GM19023 (cell line): Measurements from ENCODE around the gene DNAH6.
A peak's percentile ranks its signal among the peaks of the same experiment; 100 is the strongest.

Experiments used
- ATAC-seq: cut with Tn5 transposase; IDR thresholded peaks from one replicate; pipeline ENCODE4 v1.9.1; 2021; ENCODE audit warnings: mild to moderate bottlenecking, moderate library complexity; ENCODE audit not compliant: unreplicated experiment

DNAH6 gene

DNA sequence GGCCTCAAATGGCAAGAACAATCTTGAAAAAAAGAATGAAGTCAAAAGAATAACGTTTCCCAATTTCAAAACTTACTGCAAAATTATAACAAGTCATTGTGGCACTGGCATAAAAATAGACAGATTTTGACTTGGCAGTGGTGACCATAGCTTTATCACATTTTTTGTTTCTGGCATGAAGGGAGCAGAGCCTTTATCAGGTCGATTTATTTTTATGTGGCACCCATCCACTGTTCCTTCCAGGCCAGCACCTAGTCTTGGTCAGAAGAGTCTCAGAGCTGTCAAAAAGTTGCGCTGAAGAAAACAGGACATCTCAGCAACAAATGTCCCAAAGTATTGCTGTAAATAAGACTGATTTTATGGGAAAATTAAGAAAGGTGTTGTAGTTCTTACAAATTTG lies 272.2 kb downstream of the DNAH6 start:
- ATAC-seq = no peak

GRCh38 chr2:84792856-84793522 lies 276.7 kb downstream of the DNAH6 start:
- ATAC-seq = no peak

DNA sequence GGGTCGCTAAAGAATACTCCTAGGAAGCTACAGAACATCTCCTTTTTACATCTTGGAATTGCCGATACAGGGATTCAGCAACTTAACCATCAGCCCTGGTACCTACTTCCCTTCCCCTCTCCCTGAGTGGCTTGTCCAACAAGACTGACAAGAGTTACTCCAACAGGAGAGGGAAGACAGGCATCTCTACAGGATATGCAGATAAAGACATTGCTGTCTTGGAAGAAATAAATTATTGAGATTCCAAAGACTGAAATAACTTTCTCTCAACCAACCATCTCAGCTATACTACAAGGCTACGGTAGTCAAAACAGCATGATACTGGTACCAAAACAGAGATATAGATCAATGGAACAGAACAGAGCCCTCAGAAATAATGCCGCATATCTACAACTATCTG lies 277.3 kb downstream of the DNAH6 start:
- ATAC-seq = no peak

GRCh38 chr2:84796798-84797197 lies 280.5 kb downstream of the DNAH6 start:
- no peak for ATAC-seq

GRCh38 chr2:84797271-84797670 lies 281.0 kb downstream of the DNAH6 start:
- ATAC-seq = no peak

DNA sequence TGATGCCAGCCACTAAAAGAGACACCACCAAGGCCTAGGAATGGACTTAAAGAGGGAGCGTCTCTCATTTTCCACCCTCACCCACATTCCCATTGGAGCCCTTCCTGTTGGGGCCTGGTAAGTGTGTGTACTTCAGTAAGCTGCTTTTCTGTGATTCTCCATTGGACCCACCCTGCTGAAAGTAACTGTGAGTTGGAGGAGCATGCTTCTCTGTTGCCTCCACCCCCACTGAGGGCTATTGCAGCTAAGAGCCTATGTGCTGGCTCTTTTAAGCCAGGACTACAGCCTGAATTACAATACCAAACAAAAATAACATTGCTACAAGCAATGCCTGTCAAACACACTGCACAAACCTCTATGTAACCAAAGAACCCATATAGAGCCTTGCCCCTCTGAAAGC lies 283.5 kb downstream of the DNAH6 start:
- ATAC-seq = peak; percentile 16

DNA sequence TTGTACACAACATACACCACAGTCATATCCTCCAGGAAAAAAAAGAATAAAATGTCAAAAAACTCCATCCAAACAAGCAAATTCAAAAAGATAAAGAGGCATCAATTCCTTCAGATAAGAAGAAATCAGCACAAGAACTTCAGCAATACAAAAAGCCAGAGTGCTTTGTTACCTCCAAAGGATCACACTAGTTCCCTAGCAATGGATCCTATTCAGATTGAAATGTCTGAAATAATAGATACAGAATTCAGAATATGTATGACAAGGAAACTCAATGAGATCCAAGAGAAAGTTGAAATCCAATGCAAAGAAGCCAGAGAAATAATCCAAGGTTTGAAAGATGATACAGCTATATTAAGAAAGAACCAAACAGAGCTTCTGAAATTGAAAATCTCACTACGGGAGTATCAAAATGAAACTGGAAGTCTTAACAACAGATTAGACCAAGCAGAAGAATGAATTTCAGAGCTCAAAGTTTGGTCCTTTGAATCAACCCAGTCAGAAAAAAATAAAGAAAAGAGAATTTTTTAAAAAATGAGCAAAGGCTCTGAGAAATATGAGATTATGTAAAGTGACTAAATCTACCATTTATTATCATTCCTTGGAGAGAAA lies 284.0 kb downstream of the DNAH6 start:
- peak; percentile 66 for ATAC-seq

DNA sequence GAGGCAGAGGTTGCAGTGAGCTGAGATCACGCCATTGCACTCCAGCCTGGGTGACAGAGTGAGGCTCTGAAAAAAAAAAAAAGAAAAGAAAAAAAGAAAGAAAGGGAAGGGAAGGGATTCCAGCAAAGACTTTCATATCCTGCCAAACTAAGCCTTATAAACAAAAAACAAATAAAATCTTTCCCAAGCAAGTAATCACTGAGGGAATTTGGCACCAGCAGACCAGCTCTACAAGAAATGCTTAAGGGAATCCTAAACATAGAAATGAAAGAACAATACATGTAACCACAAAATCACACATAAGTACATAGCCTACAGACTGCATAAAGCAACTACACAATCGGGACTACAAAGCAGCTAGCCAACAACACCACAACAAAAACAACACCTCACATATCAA lies 285.5 kb downstream of the DNAH6 start:
- no peak for ATAC-seq

DNA sequence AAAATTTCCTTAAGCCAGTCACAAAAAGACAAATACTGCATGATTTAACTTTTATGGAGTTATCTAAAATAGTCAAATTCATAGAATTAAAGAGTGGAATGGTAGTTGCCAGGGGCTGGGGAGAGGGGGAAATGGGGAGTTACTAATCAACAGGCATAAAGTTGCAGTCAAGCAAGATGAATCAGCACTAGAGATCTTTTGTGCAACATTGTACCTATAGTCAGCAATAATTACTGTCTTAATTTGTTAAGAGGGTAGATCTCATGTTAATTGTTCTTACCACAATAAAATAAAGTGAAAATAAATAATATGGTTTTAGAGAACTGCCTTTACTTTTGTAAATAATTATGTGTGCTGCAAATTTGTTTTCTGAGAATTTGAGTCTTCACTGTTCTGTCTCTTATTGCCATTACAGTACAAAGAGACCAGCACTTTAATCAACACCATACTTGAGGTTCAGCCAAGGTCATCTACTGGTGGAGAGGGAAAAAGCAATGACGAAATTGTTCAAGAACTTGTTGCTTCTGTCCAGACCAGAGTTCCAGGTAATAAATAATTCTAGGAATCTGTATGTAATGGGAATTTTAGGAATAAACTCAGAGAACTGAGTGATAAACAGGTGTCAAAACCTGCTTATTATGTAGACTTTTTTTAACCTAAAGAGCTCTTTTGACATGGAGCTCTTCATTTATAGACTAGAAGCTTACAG lies 289.1 kb downstream of the DNAH6 start:
- no peak for ATAC-seq

GRCh38 chr2:84807063-84807485 lies 290.8 kb downstream of the DNAH6 start:
- ATAC-seq = no peak

GRCh38 chr2:84808279-84808678 lies 292.0 kb downstream of the DNAH6 start:
- ATAC-seq = no peak

- no peak for ATAC-seq
Observed at GRCh38 chr2:84811839-84812431, 295.6 kb downstream of the DNAH6 start.

DNA sequence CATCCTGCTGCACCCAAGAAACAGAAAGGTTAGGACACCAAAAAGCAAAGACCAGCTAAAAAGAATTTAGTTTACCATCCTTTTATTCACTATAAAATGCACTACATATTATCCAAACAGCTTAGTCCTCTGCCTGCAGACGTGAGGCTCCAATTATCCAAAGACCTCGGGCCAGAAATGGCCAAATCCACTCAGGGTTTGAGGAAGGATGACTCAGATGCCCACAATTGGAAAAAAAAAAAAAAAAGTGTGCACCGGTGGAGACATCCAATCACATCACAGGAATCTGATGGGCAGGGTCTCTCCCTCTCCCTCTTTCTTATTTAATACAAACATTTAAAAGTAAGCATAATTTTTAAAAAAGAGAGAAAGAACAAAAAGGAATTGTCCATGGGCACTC lies 298.8 kb downstream of the DNAH6 start:
- no peak for ATAC-seq

DNA sequence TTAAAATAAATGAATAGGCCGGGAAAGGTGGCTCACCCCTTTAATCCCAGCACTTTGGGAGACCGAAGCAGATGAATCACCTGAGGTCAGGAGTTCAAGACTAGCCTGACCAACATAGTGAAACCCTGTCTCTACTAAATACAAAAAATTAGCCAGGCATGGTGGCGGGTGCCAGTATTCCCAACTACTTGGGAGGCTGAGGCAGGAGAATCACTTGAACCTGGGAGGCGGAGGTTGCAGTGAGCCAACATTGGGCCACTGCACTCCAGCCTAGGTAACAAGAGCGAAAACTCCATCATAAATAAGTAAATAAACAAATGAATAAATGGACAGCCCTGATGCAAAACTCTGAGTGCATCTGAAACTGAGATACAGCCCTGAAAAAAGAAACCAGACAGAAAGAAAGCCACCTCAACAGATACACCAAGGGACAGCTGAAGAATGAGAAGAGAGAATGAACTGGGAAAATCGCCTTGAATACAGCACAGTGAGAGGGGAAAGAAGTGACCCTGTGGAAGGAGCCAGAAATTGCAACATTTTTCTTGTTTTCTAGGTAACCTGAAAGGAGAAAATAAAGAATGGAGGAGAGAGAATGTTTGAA lies 300.2 kb downstream of the DNAH6 start:
- peak; percentile 69 for ATAC-seq

DNA sequence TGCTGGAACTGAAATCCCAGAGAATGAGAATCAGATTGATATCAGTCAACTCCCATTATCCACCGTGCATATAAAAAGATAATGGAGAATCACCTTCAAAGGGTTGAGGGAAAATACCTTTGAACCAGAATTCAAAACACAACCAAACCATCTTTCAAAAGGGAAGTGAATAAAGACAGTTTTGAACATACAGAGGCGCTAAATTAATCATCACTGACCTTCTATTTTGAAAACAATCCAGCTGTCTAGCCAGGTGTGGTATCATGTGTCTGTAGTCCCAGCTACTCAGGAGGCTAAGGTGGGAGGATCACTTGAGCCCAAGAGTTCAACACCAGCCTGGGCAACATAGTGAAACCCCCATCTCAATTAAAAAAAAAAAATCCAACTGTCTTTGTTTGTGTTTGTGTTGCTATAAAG lies 300.9 kb downstream of the DNAH6 start:
- peak; percentile 90 for ATAC-seq

DNA sequence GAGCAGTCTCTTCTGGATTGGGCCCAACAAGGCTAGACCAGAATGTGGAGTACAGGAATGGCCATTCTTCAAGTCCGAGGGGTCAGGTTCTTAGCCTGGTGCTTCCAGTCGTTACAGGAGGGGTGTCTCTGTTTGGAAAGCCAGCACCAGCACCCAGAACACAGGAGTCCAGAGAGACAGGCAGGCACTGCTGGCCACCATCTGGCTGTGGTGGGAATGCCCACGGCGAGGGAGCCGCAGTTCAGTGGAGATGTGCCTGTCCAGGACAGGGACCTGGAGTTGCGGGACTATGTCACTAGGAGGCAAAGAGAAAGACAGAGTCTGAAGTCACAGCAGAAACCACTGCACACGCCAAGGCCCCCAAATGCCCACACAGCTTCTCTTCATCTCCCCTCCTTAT lies 305.5 kb downstream of the DNAH6 start:
- ATAC-seq = no peak

DNA sequence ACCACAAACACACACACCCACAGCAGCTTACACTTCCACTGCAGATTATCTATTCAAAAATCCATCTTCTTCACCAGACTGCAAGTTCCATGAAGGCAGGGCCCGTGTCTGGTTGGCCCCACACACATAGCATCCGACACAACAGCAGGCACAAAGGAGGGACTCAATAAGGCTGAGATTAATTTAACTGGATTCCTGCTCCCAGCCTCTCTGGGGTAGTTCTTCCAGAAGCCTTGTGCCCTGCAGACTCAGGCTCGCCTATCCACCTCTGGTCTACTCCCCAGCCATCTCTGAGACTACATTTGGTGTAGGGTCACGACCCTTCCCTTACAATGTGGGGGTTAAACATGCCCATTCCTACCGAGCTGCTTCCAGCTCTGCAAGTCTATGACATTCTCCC lies 306.9 kb downstream of the DNAH6 start:
- ATAC-seq = no peak

- no peak for ATAC-seq
Observed at GRCh38 chr2:84823788-84824187, 307.5 kb downstream of the DNAH6 start.

DNA sequence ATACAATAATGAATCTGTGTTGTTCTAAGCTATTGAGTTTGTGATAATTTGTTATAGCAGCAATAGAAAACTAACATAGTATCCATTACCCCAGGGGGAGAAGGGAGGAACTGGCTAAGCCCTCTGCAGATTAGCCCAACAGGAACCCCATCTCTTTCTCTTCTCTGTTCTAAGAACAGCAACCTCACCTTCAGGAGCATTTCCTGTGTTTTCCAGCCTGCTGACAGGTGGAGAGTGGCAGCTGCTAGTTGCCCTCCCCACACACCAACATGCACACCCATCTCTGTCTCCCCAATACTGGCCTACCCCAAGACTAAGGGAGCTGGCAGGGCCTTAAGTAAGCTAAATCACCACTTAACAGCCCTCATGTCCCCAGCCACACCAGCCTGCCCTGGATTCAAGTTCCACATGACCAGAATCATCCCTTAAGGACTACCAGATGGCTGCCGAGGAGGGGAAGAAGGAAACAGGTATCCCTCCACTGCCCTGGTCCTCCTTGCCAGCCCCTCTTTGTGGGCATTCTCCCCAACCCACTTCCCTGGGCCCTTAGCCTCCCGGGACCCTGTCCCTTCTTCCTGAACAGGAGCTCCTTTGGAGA lies 311.8 kb downstream of the DNAH6 start:
- no peak for ATAC-seq

GRCh38 chr2:84829693-84830092 lies 313.4 kb downstream of the DNAH6 start:
- ATAC-seq = no peak

DNA sequence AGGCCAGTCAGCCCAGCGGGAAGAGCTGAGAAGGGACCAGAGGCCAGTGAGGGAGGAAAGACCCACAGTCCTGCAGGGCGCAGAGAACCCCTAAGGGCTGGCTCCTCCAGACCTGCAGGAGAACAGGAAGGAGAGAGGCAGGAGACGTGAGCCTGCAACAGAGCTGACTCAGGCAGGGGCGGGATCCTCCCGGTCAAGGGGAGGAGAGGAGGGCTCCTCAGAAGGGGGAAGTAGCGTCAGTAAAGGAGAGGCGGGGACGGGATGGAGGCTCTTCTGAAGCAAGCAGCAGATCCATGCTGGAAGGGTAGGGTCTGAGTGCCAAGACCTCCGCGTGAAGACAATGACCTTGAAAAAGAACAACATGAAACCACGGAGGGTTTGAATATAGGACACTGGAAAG lies 313.8 kb downstream of the DNAH6 start:
- ATAC-seq = no peak
